Measurements from ENCODE around the gene PDCD10.

- TF ChIP-seq POLR2AphosphoS5 (IDR thresholded peaks at IDR 0.05) (no peak), CTCF (IDR thresholded peaks at IDR 0.05; ENCODE audit: poor library complexity, severe bottlenecking) (no peak), EP300 (conservative IDR thresholded peaks at IDR 0.05; ENCODE audit: poor library complexity, severe bottlenecking) (no peak), RAD21 (conservative IDR thresholded peaks at IDR 0.05) (no peak), EZH2 (IDR thresholded peaks at IDR 0.05; ENCODE audit: borderline replicate concordance, insufficient read depth, low read length, poor library complexity, severe bottlenecking) (no peak), SMC3 (conservative IDR thresholded peaks at IDR 0.05; ENCODE audit: poor library complexity) (no peak), REST (IDR thresholded peaks at IDR 0.05; ENCODE audit: borderline replicate concordance) (no peak)
Observed at GRCh38 chr3:167694121-167694520, 40.6 kb downstream of the PDCD10 start.

Data from neural cell (in vitro differentiated cells).